IPS-15b (cell line): ENCODE data around the gene PEMT.
"Not testable (repeated sequence)": the region's sequence is repeated elsewhere in the genome, so short reads cannot be mapped to it uniquely, and the experiment has no call there.

Experiments
- H3K27me3 ChIP-seq: one replicate; pipeline ENCODE4 v1.6.1; 2013; ENCODE audit warnings: low read length; ENCODE audit not compliant: control insufficient read depth, insufficient read depth
- H3K36me3 ChIP-seq: one replicate; pipeline ENCODE4 v1.6.1; 2013; ENCODE audit warnings: low read length; ENCODE audit not compliant: control insufficient read depth, insufficient read depth
- H3K4me1 ChIP-seq: one replicate; pipeline ENCODE4 v1.6.1; 2013; ENCODE audit warnings: mild to moderate bottlenecking, low read length; ENCODE audit not compliant: control insufficient read depth, insufficient read depth
- H3K4me3 ChIP-seq: one replicate; pipeline ENCODE4 v1.5.1; 2013; ENCODE audit warnings: low read depth, low read length
- H3K9ac ChIP-seq: one replicate; pipeline ENCODE4 v1.6.1; 2013; ENCODE audit warnings: low read depth, mild to moderate bottlenecking, low read length
- H3K9me3 ChIP-seq: one replicate; pipeline ENCODE4 v1.6.1; 2013; ENCODE audit warnings: mild to moderate bottlenecking, low read length; ENCODE audit not compliant: control insufficient read depth, insufficient read depth

Gene PEMT

GRCh38 chr17:17591355-17592298, at the start of gene PEMT:
Gene PEMT (minus strand): TSS chr17:17591708. CDS start chr17:17591626, 82 bp downstream.
- Histone ChIP-seq H3K9me3 (no peaks in the 10 kb centered on the region), H3K36me3 (no peaks in the 10 kb centered on the region), H3K4me3 (peak within 1 kb of the TSS; percentile 97), H3K4me1 (peaks cover 6% of the 10 kb centered on the region), H3K9ac (peak within 1 kb of the TSS; percentile 88), H3K27me3 (no peaks in the 10 kb centered on the region)

DNA sequence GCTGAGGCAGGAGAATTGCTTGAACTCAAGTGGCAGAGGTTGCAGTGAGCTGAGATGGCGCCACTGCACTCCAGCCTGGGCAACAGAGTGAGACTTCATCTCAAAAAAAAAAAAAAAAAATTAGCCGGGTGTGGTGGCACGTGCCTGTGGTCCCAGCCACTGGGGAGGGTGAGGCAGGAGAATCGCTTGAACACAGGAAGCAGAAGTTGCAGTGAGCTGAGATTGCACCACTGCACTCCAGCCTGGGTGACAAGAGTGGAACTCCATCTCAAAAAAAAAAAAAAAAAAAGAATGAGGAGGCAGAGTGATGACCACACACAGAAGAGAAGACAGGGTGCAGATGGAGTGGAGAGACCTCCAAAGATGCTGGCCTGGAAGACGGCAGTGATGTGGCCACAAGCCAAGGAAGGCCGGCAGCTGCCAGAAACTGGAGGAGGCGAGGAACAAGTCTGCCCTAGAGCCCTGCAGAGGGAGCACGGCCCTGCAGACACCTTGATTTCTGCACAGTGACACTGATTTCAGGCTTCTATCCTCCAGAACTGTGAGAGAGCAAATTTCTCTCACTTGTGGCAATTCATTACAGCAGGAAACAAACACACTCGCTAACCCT, 48.3 kb upstream of the PEMT start:
- H3K9me3 ChIP-seq, H3K9ac ChIP-seq, H3K4me1 ChIP-seq, H3K27me3 ChIP-seq, H3K4me3 ChIP-seq, H3K36me3 ChIP-seq: not testable (repeated sequence)

- no peak overlapping the region for H3K9ac ChIP-seq
- no peak overlapping the region for H3K4me3 ChIP-seq
- H3K9me3 ChIP-seq = no peaks in the 10 kb centered on the region
- H3K27me3 ChIP-seq = no peaks in the 10 kb centered on the region
- no peaks in the 10 kb centered on the region for H3K4me1 ChIP-seq
- no peaks in the 10 kb centered on the region for H3K36me3 ChIP-seq
Observed at GRCh38 chr17:17638467-17638866, 47.0 kb upstream of the PEMT start.

DNA sequence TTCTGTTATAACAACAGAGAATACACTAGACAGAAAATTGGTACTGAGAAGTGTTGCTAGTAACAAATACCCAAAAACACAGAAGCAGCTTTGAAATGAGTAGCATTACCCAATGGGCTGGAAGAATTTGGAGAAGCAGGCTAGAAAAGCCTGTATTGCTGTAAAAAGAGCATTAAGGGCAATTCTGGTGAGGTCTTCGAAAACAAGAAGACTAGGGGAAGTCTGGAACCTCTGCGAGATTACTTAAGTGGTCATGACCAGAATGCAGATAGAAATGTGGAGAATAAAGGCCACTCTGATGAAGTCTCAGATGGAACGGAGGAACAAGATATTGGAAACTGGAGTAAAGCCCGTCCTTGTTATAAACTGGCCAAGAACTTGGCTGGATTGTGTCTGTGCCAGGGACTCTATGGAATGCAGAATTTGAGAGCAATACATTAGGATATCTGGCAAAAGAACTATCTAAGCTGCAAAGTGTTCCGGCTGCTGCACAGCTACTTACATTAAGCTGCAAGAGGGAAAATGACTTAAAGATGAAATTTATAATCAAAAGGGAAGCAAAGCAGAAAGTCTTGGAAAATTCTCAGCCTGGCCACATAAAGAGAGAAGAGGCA, 44.9 kb upstream of the PEMT start:
- H3K36me3 ChIP-seq = no peaks in the 10 kb centered on the region
- no peaks in the 10 kb centered on the region for H3K9me3 ChIP-seq
- H3K9ac ChIP-seq = no peak overlapping the region
- no peak overlapping the region for H3K4me3 ChIP-seq
- H3K4me1 ChIP-seq = no peaks in the 10 kb centered on the region
- H3K27me3 ChIP-seq = no peaks in the 10 kb centered on the region

DNA sequence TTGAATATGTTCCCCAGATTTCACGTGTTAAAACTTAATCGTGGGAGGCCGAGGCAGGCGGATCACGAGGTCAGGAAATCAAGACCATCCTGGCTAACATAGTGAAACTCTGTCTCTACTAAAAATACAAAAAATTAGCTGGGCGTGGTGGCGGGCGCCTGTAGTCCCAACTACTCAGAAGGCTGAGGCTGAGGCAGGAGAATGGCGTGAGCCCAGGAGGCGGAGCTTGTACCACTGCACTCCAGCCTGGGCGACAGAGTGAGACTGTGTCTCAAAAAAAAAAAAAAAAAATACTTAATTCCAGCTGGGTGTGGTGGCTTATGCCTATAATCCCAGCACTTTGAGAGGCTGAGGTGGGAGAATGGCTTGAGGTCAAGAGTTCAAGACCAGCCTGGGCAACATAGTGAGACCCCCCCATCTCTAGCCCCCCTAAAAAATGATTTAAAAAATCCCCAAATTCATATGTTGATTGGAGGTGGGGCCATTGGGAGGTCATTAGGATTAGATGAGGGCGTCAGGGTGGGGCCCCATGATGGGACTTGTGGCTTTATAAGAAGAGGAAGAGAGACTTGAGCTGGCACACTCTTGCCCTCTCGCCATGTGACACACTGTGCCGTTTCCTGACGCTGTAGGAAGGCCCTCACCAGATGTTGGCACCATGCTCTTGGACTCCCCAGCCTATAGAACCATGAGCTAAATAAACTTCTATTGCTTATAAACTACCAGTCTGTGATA, 44.2 kb upstream of the PEMT start:
- not testable (repeated sequence) for H3K36me3 ChIP-seq, H3K9me3 ChIP-seq, H3K4me3 ChIP-seq, H3K9ac ChIP-seq, H3K27me3 ChIP-seq, H3K4me1 ChIP-seq

DNA sequence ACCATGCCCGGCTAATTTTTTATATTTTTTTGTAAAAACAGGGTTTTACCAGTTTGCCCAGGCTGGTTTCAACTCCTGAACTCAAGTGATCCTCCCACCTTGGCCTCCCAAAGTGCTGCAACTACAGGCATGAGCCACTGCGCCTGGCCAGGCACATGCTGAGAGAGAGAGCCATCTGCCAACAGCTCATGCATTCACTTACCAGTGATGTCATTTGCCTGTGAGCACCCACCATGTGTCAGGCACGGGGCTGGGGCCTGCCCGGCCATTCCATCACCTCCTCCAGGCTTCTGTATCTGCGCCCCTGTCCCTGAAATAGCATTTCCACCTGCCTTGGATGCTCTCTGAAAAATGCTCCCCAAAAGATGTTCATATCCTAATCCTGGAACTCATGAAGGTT, 43.6 kb upstream of the PEMT start:
- Histone ChIP-seq H3K4me3 (no peak overlapping the region), H3K36me3 (no peaks in the 10 kb centered on the region), H3K9ac (no peak overlapping the region), H3K9me3 (no peaks in the 10 kb centered on the region), H3K27me3 (no peaks in the 10 kb centered on the region), H3K4me1 (no peaks in the 10 kb centered on the region)

DNA sequence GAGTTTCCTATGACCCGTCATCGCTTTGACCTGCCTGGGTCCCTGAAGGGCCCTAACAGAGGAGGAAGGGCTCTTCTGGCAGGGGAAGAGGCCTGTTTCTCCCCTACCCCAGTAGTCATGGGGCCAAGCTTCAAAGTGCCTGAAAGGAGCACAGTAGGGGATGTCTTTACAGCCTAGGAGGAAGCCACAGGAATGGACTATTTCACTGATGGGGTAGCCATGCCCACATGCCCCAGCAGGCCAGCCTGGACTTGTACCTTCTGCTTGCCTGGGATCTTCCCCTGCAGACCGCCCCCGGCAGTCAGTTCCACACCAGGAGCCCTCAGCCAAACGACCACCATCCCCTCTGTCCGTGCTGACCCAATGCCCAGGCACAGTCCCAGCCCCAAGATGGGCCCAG, 41.8 kb upstream of the PEMT start:
- Histone ChIP-seq H3K4me3 (no peak overlapping the region), H3K27me3 (no peaks in the 10 kb centered on the region), H3K9ac (no peak overlapping the region), H3K4me1 (no peaks in the 10 kb centered on the region), H3K36me3 (no peaks in the 10 kb centered on the region), H3K9me3 (no peaks in the 10 kb centered on the region)

- not testable (repeated sequence) for H3K9ac ChIP-seq, H3K36me3 ChIP-seq, H3K4me3 ChIP-seq, H3K9me3 ChIP-seq, H3K4me1 ChIP-seq, H3K27me3 ChIP-seq
Observed at GRCh38 chr17:17632690-17633089, 41.2 kb upstream of the PEMT start.

DNA sequence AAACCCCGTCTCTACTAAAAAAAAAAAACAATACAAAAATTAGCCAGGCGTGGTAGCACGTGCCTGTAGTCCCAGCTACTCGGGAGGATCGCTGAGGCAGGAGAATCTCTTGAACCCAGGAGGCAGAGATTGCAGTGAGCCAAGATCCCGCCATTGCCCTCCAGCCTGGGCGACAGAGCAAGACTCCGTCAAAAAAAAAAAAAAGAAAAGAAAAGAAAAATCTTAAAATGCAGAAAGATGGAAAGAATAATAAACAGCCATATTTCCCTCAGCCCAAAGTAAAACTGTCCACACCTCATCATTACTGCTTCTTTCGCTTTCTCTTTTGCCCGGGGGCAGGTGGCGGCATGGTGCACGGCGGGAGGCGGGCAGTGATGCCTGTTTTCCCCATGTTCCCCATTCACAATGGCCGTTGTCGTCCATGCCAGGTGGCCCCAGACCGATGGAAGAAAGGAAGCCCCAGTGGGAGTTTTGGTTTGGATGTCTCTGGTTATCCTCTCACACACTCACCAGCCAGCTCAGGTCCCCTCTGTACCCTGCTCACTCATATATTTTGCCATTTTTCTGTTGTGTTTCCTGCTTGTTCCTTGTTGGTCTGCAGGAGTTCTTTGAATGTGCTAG, 37.0 kb upstream of the PEMT start:
- Histone ChIP-seq H3K4me3 (no peak overlapping the region), H3K9ac (no peak overlapping the region), H3K27me3 (no peaks in the 10 kb centered on the region), H3K36me3 (no peaks in the 10 kb centered on the region), H3K9me3 (no peaks in the 10 kb centered on the region), H3K4me1 (peaks cover 10% of the 10 kb centered on the region)

DNA sequence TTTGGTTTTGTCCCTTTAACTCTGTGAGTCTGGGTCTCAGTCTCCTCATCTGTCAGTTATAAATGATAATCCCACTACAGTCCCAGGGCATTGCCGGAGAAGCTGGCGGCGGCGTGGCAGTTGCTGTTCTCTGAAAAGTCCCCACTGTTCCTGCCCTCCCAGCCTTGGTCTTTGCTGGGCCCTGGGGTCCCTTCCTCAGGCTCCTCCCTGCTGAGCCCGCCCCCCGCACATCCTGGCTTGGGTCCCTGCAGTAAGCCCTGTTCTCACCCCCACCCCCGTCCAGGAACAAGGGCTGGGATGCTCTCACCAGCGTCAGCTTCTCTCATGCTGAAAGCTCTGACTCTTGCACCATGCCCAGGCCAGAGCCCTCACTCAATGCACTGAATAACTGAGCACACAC, 35.3 kb upstream of the PEMT start:
- no peaks in the 10 kb centered on the region for H3K9me3 ChIP-seq
- H3K9ac ChIP-seq = no peak overlapping the region
- no peak overlapping the region for H3K4me3 ChIP-seq
- H3K27me3 ChIP-seq = no peaks in the 10 kb centered on the region
- H3K36me3 ChIP-seq = no peaks in the 10 kb centered on the region
- H3K4me1 ChIP-seq = peaks cover 10% of the 10 kb centered on the region

GRCh38 chr17:17626151-17626805, 34.8 kb upstream of the PEMT start:
- Histone ChIP-seq H3K9ac (no peak overlapping the region), H3K4me1 (peaks cover 10% of the 10 kb centered on the region), H3K9me3 (no peaks in the 10 kb centered on the region), H3K4me3 (peak overlapping the region; percentile 11), H3K27me3 (no peaks in the 10 kb centered on the region), H3K36me3 (no peaks in the 10 kb centered on the region)
